GM21786 (cell line): ENCODE results near the gene NKAIN4.

Source experiments
- ATAC-seq: cut with Tn5 transposase; IDR thresholded peaks from one replicate; pipeline ENCODE4 v1.9.1; 2021; ENCODE audit not compliant: unreplicated experiment

The NKAIN4 gene

GRCh38 chr20:63288581-63289251 is 34.5 kb upstream of the NKAIN4 start:
- ATAC-seq: no peak

GRCh38 chr20:63287697-63288580 is 33.7 kb upstream of the NKAIN4 start:
- no peak for ATAC-seq

- ATAC-seq: no peak
Observed at GRCh38 chr20:63286781-63287696, 32.8 kb upstream of the NKAIN4 start.

GRCh38 chr20:63285636-63286615 is 31.7 kb upstream of the NKAIN4 start:
- ATAC-seq: no peak

- no peak for ATAC-seq
Observed at GRCh38 chr20:63284981-63285524, 30.8 kb upstream of the NKAIN4 start.

- ATAC-seq: no peak
Observed at GRCh38 chr20:63284544-63284949, 30.3 kb upstream of the NKAIN4 start.

- no peak for ATAC-seq
Observed at GRCh38 chr20:63284083-63284440, 29.8 kb upstream of the NKAIN4 start.

GRCh38 chr20:63283397-63284082 is 29.3 kb upstream of the NKAIN4 start:
- ATAC-seq: no peak

- no peak for ATAC-seq
Observed at GRCh38 chr20:63282946-63283345, 28.7 kb upstream of the NKAIN4 start.

- no peak for ATAC-seq
Observed at GRCh38 chr20:63281742-63282665, 27.7 kb upstream of the NKAIN4 start.

GRCh38 chr20:63280929-63281545 is 26.8 kb upstream of the NKAIN4 start:
- no peak for ATAC-seq

GRCh38 chr20:63280371-63280770 is 26.1 kb upstream of the NKAIN4 start:
- ATAC-seq: no peak

GRCh38 chr20:63279931-63280330 is 25.7 kb upstream of the NKAIN4 start:
- no peak for ATAC-seq

- ATAC-seq: no peak
Observed at GRCh38 chr20:63278661-63279060, 24.4 kb upstream of the NKAIN4 start.

GRCh38 chr20:63277466-63278272 is 23.4 kb upstream of the NKAIN4 start:
- no peak for ATAC-seq

GRCh38 chr20:63276956-63277355 is 22.7 kb upstream of the NKAIN4 start:
- ATAC-seq: no peak

GRCh38 chr20:63275825-63276224 is 21.6 kb upstream of the NKAIN4 start:
- no peak for ATAC-seq
